ENCODE results near the gene PHLPP1.
"Not testable (repeated sequence)": the region's sequence is repeated elsewhere in the genome, so short reads cannot be mapped to it uniquely, and the experiment has no call there.

Gene PHLPP1

DNA sequence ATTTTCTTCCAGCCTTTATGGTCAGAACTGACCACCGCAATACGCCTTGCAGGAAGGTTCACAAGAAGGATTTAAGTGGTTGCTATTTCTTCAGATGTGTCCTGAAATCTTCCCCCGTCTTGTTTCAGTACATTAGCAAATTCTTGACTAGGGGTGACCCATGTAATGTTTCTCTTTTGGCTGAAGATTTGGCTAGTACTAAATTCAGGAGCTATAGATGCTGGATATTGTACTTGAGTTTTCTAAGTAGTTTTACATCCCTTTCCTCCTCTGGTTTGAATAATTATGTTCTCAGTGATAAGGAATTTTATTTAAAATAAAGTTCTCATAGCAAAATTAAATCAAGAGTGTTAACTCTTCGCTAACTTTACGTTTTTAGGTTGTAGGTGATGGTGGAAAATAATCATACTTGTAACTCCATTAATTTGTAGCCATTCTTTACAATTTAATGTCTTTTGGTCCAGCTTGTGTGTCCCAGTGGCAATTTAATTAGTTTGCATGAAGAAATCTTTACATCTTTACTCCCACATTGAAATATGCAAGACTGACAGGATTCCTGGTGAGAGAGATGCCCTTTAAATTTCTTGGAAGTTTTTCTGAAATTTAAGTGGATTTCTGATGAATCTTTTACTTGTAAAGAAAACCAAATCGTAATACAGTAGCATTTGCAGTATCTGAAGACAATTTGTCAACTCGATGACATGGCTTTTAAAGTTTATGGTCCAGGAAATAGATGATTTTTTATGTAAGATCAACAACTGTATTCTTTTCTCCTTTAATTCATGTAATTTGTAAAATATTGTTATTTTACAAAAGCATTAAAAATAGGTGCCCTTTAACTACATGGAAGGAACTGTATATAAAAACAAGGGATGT lies 2.8 kb downstream of the PHLPP1 start:
- DNase-seq = no peak

DNA sequence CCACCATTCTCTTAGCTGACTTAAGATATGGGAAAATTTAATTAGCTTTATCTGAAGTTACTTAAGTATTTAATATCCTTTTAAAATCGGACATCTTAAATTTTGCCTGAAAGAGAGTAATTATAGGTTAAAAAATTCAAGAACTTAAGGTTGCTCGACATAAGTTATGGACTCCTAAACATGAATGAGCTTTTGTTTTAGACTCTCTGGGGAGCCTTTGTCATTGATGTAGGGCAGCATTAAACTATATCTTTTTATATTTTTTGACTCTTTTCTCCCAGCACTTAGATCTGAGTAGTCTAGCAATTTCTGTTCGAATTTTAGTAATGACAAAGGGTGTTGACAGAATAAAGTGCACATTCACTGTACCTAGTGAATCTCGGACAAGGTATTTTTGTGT lies 4.7 kb downstream of the PHLPP1 start:
- no peak for DNase-seq

- DNase-seq = no peak
Observed at GRCh38 chr18:62720766-62721613, 5.6 kb downstream of the PHLPP1 start.

GRCh38 chr18:62721839-62722795 lies 6.8 kb downstream of the PHLPP1 start:
- no peak for DNase-seq

GRCh38 chr18:62723666-62724281 lies 8.4 kb downstream of the PHLPP1 start:
- no peak for DNase-seq

GRCh38 chr18:62725896-62726295 lies 10.6 kb downstream of the PHLPP1 start:
- DNase-seq = no peak

DNA sequence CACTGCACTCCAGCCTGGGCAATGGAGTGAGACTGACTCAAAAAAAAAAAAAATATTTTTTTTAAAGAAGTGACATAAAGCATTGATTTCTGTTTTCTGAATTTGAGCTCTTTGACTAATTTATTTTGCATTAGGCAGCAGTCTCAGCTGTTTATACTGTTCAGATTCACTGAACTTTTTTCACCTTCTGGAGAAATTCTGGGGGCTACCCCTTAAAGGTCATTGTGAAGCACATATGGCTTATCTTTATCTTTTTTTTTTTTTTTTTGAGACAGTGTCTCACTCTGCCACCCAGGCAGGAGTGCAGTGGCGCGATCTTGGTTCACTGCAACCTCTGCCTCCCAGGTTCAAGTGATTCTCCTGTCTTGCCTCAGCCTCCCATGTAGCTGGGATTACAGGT lies 12.9 kb downstream of the PHLPP1 start:
- no peak for DNase-seq

DNA sequence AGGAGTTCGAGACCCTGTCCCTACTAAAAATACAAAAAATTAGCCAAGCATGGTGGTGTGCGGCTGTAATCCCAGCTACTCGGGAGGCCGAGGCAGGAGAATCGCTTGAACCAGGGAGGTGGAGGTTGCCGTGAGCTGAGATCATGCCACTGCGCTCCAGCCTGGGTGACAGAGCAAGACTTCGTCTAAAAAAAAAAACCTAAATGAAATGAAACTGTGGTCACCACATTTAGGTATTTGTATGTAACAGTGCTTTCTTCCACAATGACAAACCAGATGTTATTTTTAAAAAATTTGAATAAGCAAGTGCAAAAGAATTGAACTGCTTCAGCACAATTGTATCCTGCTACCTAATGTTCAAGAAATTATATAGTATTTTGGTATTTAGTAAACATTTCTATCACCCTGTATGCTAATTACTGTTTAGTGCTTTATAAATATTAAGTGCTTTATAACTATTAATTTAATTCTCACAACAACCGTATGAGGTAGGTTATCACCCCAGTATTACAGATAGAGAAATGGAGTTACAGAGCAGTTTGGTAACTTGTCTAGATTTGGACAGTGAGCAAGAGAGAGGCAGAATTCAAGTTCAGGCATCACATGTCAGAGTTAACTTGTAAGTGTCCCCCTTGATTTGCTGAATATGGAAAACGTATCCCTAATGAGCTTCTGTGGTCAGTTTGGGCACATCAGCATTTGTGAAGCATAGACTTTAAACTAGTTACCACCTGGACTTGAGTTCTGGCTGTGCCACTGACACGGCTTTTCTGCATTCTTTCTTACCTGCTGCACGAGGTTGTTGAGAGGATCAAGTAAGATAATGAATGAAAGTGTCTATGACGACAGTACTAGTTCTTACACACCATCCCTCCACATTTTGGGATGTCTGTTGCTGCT lies 14.4 kb downstream of the PHLPP1 start:
- DNase-seq = no peak

DNA sequence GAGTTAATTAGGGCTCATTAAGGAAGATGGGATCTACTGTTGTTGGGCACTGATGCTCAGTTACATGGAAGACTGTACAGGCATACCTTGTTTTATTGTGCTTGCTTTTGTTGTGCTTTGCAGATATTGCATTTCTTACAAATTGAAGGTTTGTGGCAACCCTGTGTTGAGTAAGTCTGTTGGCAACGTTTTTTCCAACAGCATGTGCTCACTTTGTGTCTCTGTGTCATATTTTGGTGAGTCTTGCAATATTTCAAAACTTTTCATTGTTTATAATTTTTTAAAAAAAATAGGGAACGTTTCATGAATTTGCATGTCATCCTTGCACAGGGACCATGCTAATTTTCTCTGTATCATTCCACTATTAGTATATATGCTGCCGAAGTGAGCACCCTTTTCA lies 15.6 kb downstream of the PHLPP1 start:
- DNase-seq = no peak

GRCh38 chr18:62732617-62733016 lies 17.3 kb downstream of the PHLPP1 start:
- no peak for DNase-seq

- no peak for DNase-seq
Observed at GRCh38 chr18:62734290-62734689, 18.9 kb downstream of the PHLPP1 start.

DNA sequence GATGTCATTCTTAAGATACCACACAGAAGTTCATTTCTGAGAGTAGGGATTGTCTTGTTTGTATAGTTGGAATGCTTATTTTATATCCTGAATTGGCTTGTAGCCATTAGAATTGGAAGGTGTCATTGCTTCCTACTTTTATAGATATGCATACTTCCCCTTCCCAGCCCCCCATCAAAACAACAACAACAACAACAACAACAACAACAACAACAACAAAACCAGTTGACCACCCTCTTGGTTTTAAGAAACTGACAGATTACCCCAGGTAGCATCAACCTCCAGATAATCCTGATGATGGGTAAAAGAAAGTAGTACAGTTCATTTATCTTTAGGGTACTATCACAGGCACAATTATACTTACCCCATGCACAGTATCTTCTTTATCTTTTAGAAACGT lies 20.0 kb downstream of the PHLPP1 start:
- no peak for DNase-seq

- no peak for DNase-seq
Observed at GRCh38 chr18:62736077-62736855, 20.9 kb downstream of the PHLPP1 start.

DNA sequence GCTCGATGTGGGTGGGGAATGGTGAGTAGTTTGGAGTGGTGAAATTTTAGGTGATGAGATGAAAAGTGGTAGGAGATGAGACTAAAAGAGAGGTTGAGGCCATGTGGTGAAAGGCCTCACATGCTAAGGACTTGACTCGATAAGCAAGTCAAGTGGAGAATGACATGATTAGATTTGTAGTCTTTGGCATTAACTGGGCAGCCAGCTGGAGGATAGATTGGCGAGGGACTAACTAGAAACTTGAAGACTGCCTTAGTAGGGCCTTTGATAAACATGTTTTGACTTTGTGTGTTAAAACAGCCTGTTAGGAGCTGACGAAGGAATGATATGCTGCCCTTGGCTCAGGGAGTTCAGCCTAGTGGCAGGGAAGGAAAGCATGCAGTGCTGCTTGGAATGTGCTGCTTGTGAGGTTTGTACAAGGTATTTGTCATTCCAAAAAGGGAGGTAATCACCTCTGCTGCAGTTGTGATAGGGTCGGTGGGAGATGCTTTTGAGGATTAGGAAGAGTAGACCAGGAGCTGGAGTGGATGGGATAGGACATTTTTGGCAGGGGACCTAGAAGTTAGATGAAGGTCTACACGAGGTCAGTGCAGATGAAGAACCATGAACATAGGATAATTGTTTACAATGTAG lies 22.0 kb downstream of the PHLPP1 start:
- DNase-seq = no peak

DNA sequence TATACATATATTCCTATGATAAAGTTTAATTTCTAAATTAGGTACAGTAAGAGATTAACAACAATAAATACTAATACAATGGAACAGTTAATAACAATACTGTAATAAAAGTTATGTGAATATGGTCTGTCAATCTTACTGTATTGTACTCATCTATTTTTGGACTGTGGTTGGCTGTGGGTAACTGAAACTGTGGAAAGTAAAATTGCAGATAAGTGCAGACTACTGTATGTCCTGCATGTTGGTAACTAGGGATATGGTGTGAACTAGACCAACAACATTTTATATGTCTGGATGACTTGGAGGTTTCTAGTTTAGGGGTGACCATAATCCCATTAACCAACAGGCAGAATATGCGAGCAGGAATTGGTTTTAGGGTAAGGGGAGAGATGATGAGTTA lies 23.3 kb downstream of the PHLPP1 start:
- DNase-seq = no peak

DNA sequence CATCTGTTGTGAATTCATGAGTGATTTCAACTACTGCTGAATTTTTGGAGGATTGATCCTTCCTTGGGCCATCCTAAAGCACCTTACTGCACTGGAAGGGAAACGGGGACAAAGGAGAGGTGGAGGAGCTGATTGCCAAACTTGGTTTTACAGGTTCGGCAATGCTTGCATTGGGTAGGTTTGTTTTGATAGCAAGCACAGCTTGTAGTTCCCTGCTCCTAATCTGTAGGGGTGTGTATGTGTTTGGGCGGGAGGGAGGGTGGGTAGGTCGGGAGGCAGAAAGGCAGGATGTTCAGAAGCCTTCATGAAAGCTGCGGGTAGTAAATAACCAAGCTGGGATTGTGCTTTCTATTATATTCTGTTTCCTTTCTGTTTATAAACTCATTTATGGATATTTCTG lies 24.6 kb downstream of the PHLPP1 start:
- no peak for DNase-seq

GRCh38 chr18:62740650-62741049 lies 25.3 kb downstream of the PHLPP1 start:
- DNase-seq = not testable (repeated sequence)

- DNase-seq = no peak
Observed at GRCh38 chr18:62741118-62741566, 25.8 kb downstream of the PHLPP1 start.

DNA sequence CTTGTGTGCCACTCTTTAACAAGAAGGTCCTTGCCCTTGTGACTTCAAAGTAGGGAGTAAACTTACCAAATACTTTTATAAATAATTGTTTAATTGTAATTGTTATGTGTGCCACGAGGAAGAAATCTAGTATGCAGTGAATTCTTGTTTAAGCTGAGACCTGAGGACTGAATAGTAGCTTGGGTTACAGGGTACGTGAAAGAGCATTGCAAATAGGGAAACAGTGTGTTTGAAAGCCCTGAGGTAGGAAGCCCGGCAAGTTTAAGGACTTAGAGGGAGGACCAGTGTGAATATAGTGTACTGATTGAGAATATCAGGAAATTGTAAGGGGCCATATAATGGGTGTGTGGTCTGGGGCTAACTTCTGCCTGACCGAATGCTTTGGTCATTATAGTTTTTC lies 26.2 kb downstream of the PHLPP1 start:
- no peak for DNase-seq
